Measurements from ENCODE around the gene CEBPG. TPM values are rescaled to one million over a fixed set of nuclear protein-coding genes. Genes with fewer than 3 reads are reported as not detected.

CEBPG gene
- total RNA-seq, 2 donors from 2014 or later = 19.9 to 32.6 TPM

- TF ChIP-seq, protein P1, sequence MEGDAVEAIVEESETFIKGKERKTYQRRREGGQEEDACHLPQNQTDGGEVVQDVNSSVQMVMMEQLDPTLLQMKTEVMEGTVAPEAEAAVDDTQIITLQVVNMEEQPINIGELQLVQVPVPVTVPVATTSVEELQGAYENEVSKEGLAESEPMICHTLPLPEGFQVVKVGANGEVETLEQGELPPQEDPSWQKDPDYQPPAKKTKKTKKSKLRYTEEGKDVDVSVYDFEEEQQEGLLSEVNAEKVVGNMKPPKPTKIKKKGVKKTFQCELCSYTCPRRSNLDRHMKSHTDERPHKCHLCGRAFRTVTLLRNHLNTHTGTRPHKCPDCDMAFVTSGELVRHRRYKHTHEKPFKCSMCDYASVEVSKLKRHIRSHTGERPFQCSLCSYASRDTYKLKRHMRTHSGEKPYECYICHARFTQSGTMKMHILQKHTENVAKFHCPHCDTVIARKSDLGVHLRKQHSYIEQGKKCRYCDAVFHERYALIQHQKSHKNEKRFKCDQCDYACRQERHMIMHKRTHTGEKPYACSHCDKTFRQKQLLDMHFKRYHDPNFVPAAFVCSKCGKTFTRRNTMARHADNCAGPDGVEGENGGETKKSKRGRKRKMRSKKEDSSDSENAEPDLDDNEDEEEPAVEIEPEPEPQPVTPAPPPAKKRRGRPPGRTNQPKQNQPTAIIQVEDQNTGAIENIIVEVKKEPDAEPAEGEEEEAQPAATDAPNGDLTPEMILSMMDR (IDR thresholded peaks at IDR 0.05) = no peak
- Histone ChIP-seq H3K4me3 (no peak overlapping the region), H3K4me1 (ENCODE audit: control insufficient read depth in 1 of 2, low read depth in 2 of 2) (peaks cover 22 to 66% of the 10 kb centered on the region in 2 donors), H3K27me3 (replicated peaks; ENCODE audit: insufficient read depth) (no peaks in the 10 kb centered on the region), H3K27ac (no peak overlapping the region), H3K9me3 (no peaks in the 10 kb centered on the region), H3K36me3 (no peaks in the 10 kb centered on the region)
- ATAC-seq (ENCODE audit: insufficient number of reproducible peaks, low FRiP score, low read depth) = no peak
- DNase-seq (ENCODE audit: low spot score) = no peak
Measured at GRCh38 chr19:33392341-33393285, 19.1 kb downstream of the CEBPG start.

DNA sequence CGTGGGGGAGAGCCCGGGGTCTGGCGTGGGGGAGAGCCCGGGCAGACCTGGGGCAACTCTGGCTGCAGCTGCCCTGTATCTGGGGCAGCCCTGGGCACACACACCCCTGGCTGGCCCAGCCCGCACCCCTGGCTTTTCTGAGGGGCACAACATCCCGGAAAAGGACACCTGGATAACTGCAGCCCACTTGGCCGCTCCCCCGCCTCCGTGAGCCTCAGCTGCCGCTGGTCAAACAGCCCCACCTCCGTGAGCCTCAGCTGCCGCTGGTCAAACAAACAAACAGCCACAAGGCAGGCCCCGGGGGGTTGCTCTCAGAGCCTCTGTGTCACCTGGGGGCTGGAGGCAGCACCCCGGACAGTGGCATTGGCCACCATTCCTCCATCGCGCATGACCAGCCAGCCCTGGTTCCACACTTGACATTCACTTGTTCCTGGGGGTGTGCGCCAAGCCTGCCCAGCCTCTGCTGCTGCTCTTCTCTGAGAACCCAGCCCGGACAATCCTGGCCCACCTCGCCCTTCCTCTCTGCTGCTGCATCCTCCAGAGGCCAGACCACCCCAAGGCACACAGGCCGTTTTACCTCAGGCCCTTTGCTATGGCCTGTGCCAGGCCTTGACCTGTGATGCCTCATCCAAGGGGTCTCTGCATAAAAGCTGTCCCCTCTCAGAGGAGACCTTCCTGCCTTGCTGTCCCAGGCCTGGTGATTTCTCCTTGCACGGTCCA lies 19.9 kb downstream of the CEBPG start:
- no peak for DNase-seq (ENCODE audit: low spot score)
- H3K27ac ChIP-seq = no peak overlapping the region
- no peaks in the 10 kb centered on the region for H3K9me3 ChIP-seq
- H3K27me3 ChIP-seq (replicated peaks; ENCODE audit: insufficient read depth) = no peaks in the 10 kb centered on the region
- no peak for ATAC-seq (ENCODE audit: insufficient number of reproducible peaks, low FRiP score, low read depth)
- H3K36me3 ChIP-seq = no peaks in the 10 kb centered on the region
- TF ChIP-seq, protein P1 (IDR thresholded peaks at IDR 0.05) = no peak
- H3K4me1 ChIP-seq (ENCODE audit: control insufficient read depth in 1 of 2, low read depth in 2 of 2) = peaks cover 15 to 58% of the 10 kb centered on the region in 2 donors
- H3K4me3 ChIP-seq = no peak overlapping the region

DNA sequence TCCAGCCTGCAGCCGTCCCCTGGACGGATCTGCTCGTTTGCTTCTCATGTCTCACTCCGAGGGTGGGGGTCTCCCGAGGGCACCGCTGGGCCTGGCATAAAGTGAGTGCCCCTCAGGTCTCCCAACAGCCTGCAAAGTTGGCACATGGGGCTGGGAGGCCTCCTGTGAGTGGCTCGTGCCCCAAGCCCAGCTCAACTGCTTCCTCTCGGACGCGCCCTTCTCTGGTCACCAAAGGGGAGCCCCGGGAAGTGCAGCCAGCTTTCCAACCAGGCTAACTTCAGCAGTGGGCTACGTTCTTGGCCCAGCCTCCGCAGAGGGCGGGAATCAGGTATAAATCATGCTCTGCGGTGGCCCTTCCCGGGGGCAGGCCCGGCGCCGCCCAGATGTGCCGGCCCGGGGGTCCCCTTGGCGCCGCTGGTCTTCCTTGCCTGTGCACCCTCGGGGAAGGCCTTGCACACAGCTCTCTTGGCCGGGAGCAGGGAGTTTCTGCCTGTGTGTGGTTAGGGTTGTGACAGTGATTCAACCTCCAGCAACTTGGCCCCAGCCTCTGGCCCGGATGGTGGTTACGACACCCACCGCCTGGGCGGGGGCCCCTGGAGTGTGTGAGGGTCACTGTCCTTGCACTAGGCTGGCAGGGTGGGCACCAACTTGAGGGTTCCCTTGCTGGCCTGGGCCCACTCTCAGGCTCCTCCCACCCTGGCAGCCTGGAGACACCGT lies 20.7 kb downstream of the CEBPG start:
- DNase-seq (ENCODE audit: low spot score) = no peak
- ATAC-seq (ENCODE audit: insufficient number of reproducible peaks, low FRiP score, low read depth) = no peak
- no peaks in the 10 kb centered on the region for H3K36me3 ChIP-seq
- no peaks in the 10 kb centered on the region for H3K27me3 ChIP-seq (replicated peaks; ENCODE audit: insufficient read depth)
- TF ChIP-seq, protein P1 (IDR thresholded peaks at IDR 0.05) = no peak
- H3K4me1 ChIP-seq (ENCODE audit: control insufficient read depth in 1 of 2, low read depth in 2 of 2) = peaks cover 12 to 51% of the 10 kb centered on the region in 2 donors
- H3K4me3 ChIP-seq = no peak overlapping the region
- no peaks in the 10 kb centered on the region for H3K9me3 ChIP-seq
- H3K27ac ChIP-seq = no peak overlapping the region

DNA sequence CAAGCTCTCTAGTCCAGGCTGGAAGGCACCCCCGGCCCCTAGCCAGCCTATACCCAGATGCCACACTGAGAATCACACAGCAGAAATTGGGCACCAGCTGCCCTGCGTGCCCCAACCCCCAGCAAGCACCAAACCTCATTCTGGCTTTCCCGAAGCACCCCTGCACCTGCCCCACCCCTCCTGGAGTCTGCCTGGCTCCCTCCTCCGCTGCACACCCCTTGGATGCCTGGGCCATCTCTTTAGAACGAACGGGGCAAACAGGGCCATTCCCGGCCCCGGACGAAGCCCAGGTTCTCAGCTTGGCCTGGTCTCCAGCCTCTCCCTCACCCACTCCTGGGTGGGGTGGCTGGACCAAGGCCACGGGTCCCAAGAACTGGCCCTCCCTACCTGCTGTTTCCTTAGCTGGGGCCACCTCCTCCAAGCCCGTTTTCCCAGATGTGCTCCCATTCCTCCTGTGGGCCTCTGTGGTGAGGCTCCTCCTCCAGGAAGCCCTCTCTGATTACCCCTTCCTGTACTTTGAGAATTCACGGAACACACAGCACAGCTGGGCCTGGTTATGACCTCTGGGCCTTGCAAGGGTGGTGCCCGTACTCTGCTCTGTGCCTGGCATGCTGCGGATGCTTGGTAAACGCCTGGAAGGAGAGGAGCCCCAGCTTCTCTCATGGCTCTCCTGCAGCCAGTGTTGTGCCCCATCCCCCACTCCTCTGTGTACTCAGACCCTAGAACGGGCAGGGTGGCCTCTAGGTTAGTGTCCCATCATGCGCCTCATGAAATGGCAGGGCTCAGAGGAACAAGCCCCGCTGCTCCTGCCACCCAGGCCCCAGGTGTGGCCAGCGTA lies 21.4 kb downstream of the CEBPG start:
- DNase-seq (ENCODE audit: low spot score) = no peak
- no peaks in the 10 kb centered on the region for H3K36me3 ChIP-seq
- no peak overlapping the region for H3K4me3 ChIP-seq
- peak; percentile 33 for ATAC-seq (ENCODE audit: insufficient number of reproducible peaks, low FRiP score, low read depth)
- TF ChIP-seq, protein P1 (IDR thresholded peaks at IDR 0.05) = no peak
- H3K4me1 ChIP-seq (ENCODE audit: control insufficient read depth in 1 of 2, low read depth in 2 of 2) = peaks cover 12 to 44% of the 10 kb centered on the region in 2 donors
- no peaks in the 10 kb centered on the region for H3K9me3 ChIP-seq
- no peaks in the 10 kb centered on the region for H3K27me3 ChIP-seq (replicated peaks; ENCODE audit: insufficient read depth)
- H3K27ac ChIP-seq = no peak overlapping the region

Measured in thoracic aorta (tissue), 2 donors.